Pancreas (tissue), 10 donors: ENCODE results near the gene CIAO2A. TPM values are rescaled to one million over a fixed set of nuclear protein-coding genes. Genes with fewer than 3 reads are reported as not detected.

Experiments
- ATAC-seq, 4 donors: fragments of 200-7000 bp; cut with Tn5 transposase; one replicate each; pipeline versions ENCODE4 v1.8.0 to v1.9.1; 2020; ENCODE audit warnings: mild to moderate bottlenecking in 4 of 4, moderate library complexity in 4 of 4
- DNase-seq, 6 donors: peaks; one replicate each; pipeline ENCODE4 v3.0.0-alpha.2; 2020
- FAIRE-seq: peaks from 2 replicates; lab custom pipeline; 2012; peaks lifted over from hg19 to GRCh38; lab: Jason Lieb, UNC
- H3K27ac ChIP-seq, 4 donors: fragments of 200-600 bp; sonication (generic); 1 replicate in 3 of 4; 2 replicates in 1 of 4; pipeline versions ENCODE4 v1.5.0 to v1.8.0; 2020
- H3K27me3 ChIP-seq, 4 donors: fragments of 200-600 bp; one replicate each; pipeline ENCODE4 v1.8.0; 2021
- H3K36me3 ChIP-seq, 3 donors: fragments of 200-600 bp; sonication (generic) in 1 of 3; one replicate each; pipeline versions ENCODE4 v1.5.0 to v1.8.0; 2020 to 2021
- H3K4me1 ChIP-seq, 3 donors: fragments of 200-600 bp; one replicate each; pipeline ENCODE4 v1.8.0; 2021
- H3K4me3 ChIP-seq, 4 donors: fragments of 200-600 bp; sonication (generic) in 2 of 4; one replicate each; pipeline versions ENCODE4 v1.5.0 to v1.8.0; 2020 to 2021
- H3K9me3 ChIP-seq, 4 donors: fragments of 200-600 bp; one replicate each; pipeline ENCODE4 v1.8.0; 2021
- CTCF ChIP-seq, 4 donors: fragments of 200-600 bp; sonication (generic) in 3 of 4; IDR thresholded peaks; one replicate each; pipeline versions ENCODE4 v1.5.0 to v1.8.0; 2021; ENCODE audit warnings: antibody characterized with exemption in 4 of 4
- WGBS, 2 donors: extraction: QIAGEN DNeasy Blood & Tissue Kit; methylation state at CpG; one replicate each; pipeline ENCODE4 v1.1.7; 2013; 5-methylcytosine and 5-hydroxymethylcytosine counted together
- intact Hi-C, 3 donors: fragments of 100-400 bp; cut with DNase I; formaldehyde crosslinking; loops; one replicate each; pipeline versions ENCODE4 v1.11.1 to v1.14.2; 2022
- polyA plus RNA-seq, 2 donors: library from polyadenylated mRNA; stranded (reverse); fragments of 200-250 nt; gene quantifications; one replicate each; pipeline ENCODE4 v1.2.3, GENCODE V29; 2013
- total RNA-seq, 6 donors: library from RNA; stranded (reverse); fragmentation: NEBNext Ultra II Directional in 4 of 6; extraction: Animal tissue kit (Norgen Biotek cat#: 25700) in 4 of 6; gene quantifications; one replicate each; pipeline versions ENCODE4 v1.2.1 to v1.2.4, GENCODE V29; 2021 to 2023
- donor health status: healthy with polysubstance abuse.
- donor health status: DM: no; HTN: no; CAD: no; lungs with moderate emphysema.
- donor health status: DM: no; HTN: no; CAD: no.
- donor health status: control.
- donor health status: control.
- donor health status: Bipolar disorder and iron deficiency.
- donor health status: DM: yes; HTN: yes; CAD: no.
- donor health status: DM: no; HTN: no; CAD: no.
- donor health status: DM: no; HTN: no; CAD: no.
- donor health status: DM: yes; HTN: yes; CAD: no.

The CIAO2A gene
- total and polyA plus RNA-seq, 8 donors, result 16.0 to 61.2 (median 31.6) TPM

GRCh38 chr15:64051407-64052259 is 42.0 kb downstream of the CIAO2A start:
- 78 to 79% methylated on average over 6 of the region's 6 CpGs for WGBS, 2 donors
- Histone ChIP-seq H3K4me3 (no peak overlapping the region), H3K9me3 (no peaks in the 10 kb centered on the region), H3K27ac (no peak overlapping the region), H3K36me3 (no peaks in the 10 kb centered on the region), H3K27me3 (no peaks in the 10 kb centered on the region), H3K4me1 (peaks cover 0 to 12% (median 3%) of the 10 kb centered on the region in 3 donors)
- no peak for FAIRE-seq
- DNase-seq, result no peak
- no peak for ATAC-seq
- TF ChIP-seq CTCF (IDR thresholded peaks at IDR 0.05), result no peak
- intact Hi-C loops, result loop anchor here in 1 of 3 donors (10.0 kb wide), 1 partner anchor 107 kb away; no protein-coding TSS in a partner anchor

GRCh38 chr15:64051093-64051402 is 42.6 kb downstream of the CIAO2A start:
- Histone ChIP-seq H3K27me3 (no peaks in the 10 kb centered on the region), H3K4me3 (no peak overlapping the region), H3K27ac (no peak overlapping the region), H3K4me1 (peaks cover 0 to 13% (median 4%) of the 10 kb centered on the region in 3 donors), H3K36me3 (no peaks in the 10 kb centered on the region), H3K9me3 (no peaks in the 10 kb centered on the region)
- intact Hi-C loops, result loop anchor here in 1 of 3 donors (10.0 kb wide), 1 partner anchor 106 kb away; no protein-coding TSS in a partner anchor
- FAIRE-seq (no peak), ATAC-seq (no peak), DNase-seq (no peak)
- TF ChIP-seq CTCF (IDR thresholded peaks at IDR 0.05), result no peak
- WGBS, 2 donors, result 87 to 89% methylated on average over 2 of the region's 2 CpGs

GRCh38 chr15:64050281-64051092 is 43.2 kb downstream of the CIAO2A start:
- no peak for FAIRE-seq
- peak in 1 of 6 donors; percentile 48 for DNase-seq
- WGBS, 2 donors, result 71 to 77% methylated on average over 8 of the region's 8 CpGs
- no peaks in the 10 kb centered on the region for H3K9me3 ChIP-seq
- ATAC-seq, result peak in 2 of 4 donors; percentile 10 to 38
- intact Hi-C loops, result loop anchor here in 1 of 3 donors (10.0 kb wide), 1 partner anchor 106 kb away; no protein-coding TSS in a partner anchor
- H3K4me3 ChIP-seq, result no peak overlapping the region
- no peak for TF ChIP-seq CTCF (IDR thresholded peaks at IDR 0.05)
- H3K27me3 ChIP-seq, result no peaks in the 10 kb centered on the region
- no peaks in the 10 kb centered on the region for H3K36me3 ChIP-seq
- peaks cover 0 to 15% (median 4%) of the 10 kb centered on the region in 3 donors for H3K4me1 ChIP-seq
- no peak overlapping the region for H3K27ac ChIP-seq

GRCh38 chr15:64048781-64049460 is 44.7 kb downstream of the CIAO2A start:
- no peak overlapping the region for H3K4me3 ChIP-seq
- no peak for FAIRE-seq
- DNase-seq, result no peak
- no peaks in the 10 kb centered on the region for H3K27me3 ChIP-seq
- no peak overlapping the region for H3K27ac ChIP-seq
- TF ChIP-seq CTCF (IDR thresholded peaks at IDR 0.05), result no peak
- no peaks in the 10 kb centered on the region for H3K9me3 ChIP-seq
- no peak for ATAC-seq
- 75 to 79% methylated on average over 1 of the region's 1 CpG for WGBS, 2 donors
- H3K36me3 ChIP-seq, result no peaks in the 10 kb centered on the region
- intact Hi-C loops, result loop anchor here in 1 of 3 donors (10.0 kb wide), 1 partner anchor 104 kb away; no protein-coding TSS in a partner anchor
- H3K4me1 ChIP-seq, result peaks cover 0 to 21% (median 4%) of the 10 kb centered on the region in 3 donors
